ENCODE data around the gene PROCA1. TPM values are rescaled to one million over a fixed set of nuclear protein-coding genes. Genes with fewer than 3 reads are reported as not detected.
A peak's percentile ranks its signal among the peaks of the same experiment; 100 is the strongest.

The PROCA1 gene
- total and polyA plus RNA-seq, 9 of the 15 experiments (the other 6 are each of a cell fraction or from before 2014, with no cell fraction given): 0.78 to 16.2 (median 5.6) TPM

GRCh38 chr17:28725660-28726225 is 14.1 kb upstream of the PROCA1 start (continued):
- 0 out of 2 replicates have a peak, but pooled peaks have one; percentile 29 for TF ChIP-seq SRSF3 (IDR thresholded peaks at IDR 0.05; ENCODE audit: insufficient read depth, low read length)
- TF ChIP-seq CHD1 (IDR thresholded peaks at IDR 0.05; ENCODE audit: low read length): peak; percentile 89
- peak; percentile 11 for TF ChIP-seq POLR2B (IDR thresholded peaks at IDR 0.05; ENCODE audit: low read depth, partially characterized antibody)
- no peak for TF ChIP-seq FOS (IDR thresholded peaks at IDR 0.05; ENCODE audit: extremely low read depth, insufficient read length)
- peak; percentile 89 for TF ChIP-seq RBFOX2 (IDR thresholded peaks at IDR 0.05; ENCODE audit: low read depth, low read length)
- TF ChIP-seq FIP1L1 (IDR thresholded peaks at IDR 0.05; ENCODE audit: low read depth, low read length, poor library complexity, severe bottlenecking): peak; percentile 98
- TF ChIP-seq, protein P1, sequence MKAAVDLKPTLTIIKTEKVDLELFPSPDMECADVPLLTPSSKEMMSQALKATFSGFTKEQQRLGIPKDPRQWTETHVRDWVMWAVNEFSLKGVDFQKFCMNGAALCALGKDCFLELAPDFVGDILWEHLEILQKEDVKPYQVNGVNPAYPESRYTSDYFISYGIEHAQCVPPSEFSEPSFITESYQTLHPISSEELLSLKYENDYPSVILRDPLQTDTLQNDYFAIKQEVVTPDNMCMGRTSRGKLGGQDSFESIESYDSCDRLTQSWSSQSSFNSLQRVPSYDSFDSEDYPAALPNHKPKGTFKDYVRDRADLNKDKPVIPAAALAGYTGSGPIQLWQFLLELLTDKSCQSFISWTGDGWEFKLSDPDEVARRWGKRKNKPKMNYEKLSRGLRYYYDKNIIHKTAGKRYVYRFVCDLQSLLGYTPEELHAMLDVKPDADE (conservative IDR thresholded peaks at IDR 0.05; ENCODE audit: control insufficient read depth, low read depth, low read length): peak; percentile 90; the same call in 1 of the 2 replicates
- TF ChIP-seq MBD2 (IDR thresholded peaks at IDR 0.05; ENCODE audit: borderline replicate concordance, low read depth): no peak; the same call in 1 of the 2 replicates
- TF ChIP-seq ZNF586 (CRISPR knock-in tag; conservative IDR thresholded peaks at IDR 0.05): no peak
- TF ChIP-seq ZNF24 (IDR thresholded peaks at IDR 0.05): no peak
- TF ChIP-seq ESRRB (CRISPR knock-in tag; IDR thresholded peaks at IDR 0.05; ENCODE audit: borderline replicate concordance): no peak
- no peak for TF ChIP-seq FOXA1 (IDR thresholded peaks at IDR 0.05; ENCODE audit: borderline replicate concordance)
- TF ChIP-seq NONO (IDR thresholded peaks at IDR 0.05; ENCODE audit: low read depth in 2 of 2, low read length in 1 of 2): peak in 1 of 2 experiments; percentile 72; a peak in 1 of 4 replicates
- peak; percentile 66; the same call in 1 of the 2 replicates for TF ChIP-seq SAFB (IDR thresholded peaks at IDR 0.05; ENCODE audit: borderline replicate concordance, low read depth, low read length)
- no peak for TF ChIP-seq SMARCC2 (IDR thresholded peaks at IDR 0.05; ENCODE audit: low read depth)
- no peak; the same call in 1 of the 2 replicates for TF ChIP-seq ZNF324 (CRISPR knock-in tag; IDR thresholded peaks at IDR 0.05)
- no peak for TF ChIP-seq PHF20 (IDR thresholded peaks at IDR 0.05; ENCODE audit: partially characterized antibody)
- TF ChIP-seq GTF2A2 (tag; IDR thresholded peaks at IDR 0.05): no peak
- no peak for TF ChIP-seq ZNF518B (CRISPR knock-in tag; IDR thresholded peaks at IDR 0.05)
- no peak for TF ChIP-seq HNRNPUL1 (IDR thresholded peaks at IDR 0.05; ENCODE audit: low read length)
- peak; percentile 96 for TF ChIP-seq THAP12 (CRISPR knock-in tag; IDR thresholded peaks at IDR 0.05)
- TF ChIP-seq SIRT6 (IDR thresholded peaks at IDR 0.05; ENCODE audit: low read depth, low read length): peak; percentile 49
- TF ChIP-seq TCF3 (CRISPR knock-in tag; IDR thresholded peaks at IDR 0.05): peak; percentile 14; the same call in 1 of the 2 replicates
